ENCODE results near the gene FAM171A2.
"Not testable (repeated sequence)": the region's sequence is repeated elsewhere in the genome, so short reads cannot be mapped to it uniquely, and the experiment has no call there.

DNA sequence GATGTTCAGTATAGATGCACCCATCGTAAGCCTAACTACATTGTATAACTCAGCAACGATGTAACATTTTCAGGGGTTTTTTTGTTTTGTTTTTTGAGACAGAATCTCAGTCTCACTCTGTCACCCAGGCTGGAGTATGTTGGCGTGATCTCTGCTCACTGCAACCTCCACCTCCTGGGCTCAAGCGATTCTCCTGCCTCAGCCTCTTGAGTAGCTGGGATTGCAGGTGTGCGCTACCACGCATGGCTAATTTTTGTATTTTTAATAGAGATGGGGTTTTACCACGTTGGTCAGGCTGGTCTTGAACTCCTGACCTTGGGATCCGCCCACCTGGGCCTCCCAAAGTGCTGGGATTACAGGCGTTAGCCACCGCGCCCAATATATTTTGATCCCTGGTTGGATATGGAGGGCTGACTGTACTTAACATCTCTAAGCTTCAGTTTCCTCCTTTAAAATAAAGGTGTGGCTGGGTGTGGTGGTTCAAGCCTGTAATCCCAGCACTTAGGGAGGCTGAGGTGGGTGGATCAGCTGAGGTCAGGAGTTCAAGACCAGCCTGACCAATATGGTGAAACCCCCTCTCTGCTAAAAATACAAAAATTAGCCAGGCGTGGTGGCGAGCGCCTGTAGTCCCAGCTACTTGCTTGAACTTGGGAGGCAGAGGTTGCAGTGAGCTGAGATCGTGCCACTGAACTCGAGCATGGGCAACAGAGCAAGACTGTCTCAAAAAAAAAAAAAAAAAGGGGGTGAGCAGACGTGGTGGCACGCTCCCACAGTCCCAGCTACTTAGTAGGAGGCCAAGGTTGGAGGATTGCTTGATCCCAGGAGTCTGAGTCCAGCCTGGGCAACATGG, 16.2 kb downstream of the FAM171A2 start:
- not testable (repeated sequence) for TF ChIP-seq NR3C1 (CRISPR knock-in tag; conservative IDR thresholded peaks at IDR 0.05; ENCODE audit: low read depth); AFF4 (CRISPR knock-in tag; IDR thresholded peaks at IDR 0.05; ENCODE audit: borderline replicate concordance); E2F1 (CRISPR knock-in tag; IDR thresholded peaks at IDR 0.05); NR1H2 (CRISPR knock-in tag; IDR thresholded peaks at IDR 0.05); NFE2L1 (CRISPR knock-in tag; IDR thresholded peaks at IDR 0.05); CREB1 (CRISPR knock-in tag; IDR thresholded peaks at IDR 0.05); EMX1 (CRISPR knock-in tag; IDR thresholded peaks at IDR 0.05)
- TF ChIP-seq, protein P1, sequence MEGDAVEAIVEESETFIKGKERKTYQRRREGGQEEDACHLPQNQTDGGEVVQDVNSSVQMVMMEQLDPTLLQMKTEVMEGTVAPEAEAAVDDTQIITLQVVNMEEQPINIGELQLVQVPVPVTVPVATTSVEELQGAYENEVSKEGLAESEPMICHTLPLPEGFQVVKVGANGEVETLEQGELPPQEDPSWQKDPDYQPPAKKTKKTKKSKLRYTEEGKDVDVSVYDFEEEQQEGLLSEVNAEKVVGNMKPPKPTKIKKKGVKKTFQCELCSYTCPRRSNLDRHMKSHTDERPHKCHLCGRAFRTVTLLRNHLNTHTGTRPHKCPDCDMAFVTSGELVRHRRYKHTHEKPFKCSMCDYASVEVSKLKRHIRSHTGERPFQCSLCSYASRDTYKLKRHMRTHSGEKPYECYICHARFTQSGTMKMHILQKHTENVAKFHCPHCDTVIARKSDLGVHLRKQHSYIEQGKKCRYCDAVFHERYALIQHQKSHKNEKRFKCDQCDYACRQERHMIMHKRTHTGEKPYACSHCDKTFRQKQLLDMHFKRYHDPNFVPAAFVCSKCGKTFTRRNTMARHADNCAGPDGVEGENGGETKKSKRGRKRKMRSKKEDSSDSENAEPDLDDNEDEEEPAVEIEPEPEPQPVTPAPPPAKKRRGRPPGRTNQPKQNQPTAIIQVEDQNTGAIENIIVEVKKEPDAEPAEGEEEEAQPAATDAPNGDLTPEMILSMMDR (IDR thresholded peaks at IDR 0.05): not testable (repeated sequence)

Data from WTC11 (cell line).